ENCODE results near the gene SYT2.
"Not testable (repeated sequence)": the region's sequence is repeated elsewhere in the genome, so short reads cannot be mapped to it uniquely, and the experiment has no call there.

Gene SYT2

GRCh38 chr1:202621446-202621845 is 88.8 kb downstream of the SYT2 start:
- peak in 1 of 4 experiments; percentile 1 for DNase-seq

DNA sequence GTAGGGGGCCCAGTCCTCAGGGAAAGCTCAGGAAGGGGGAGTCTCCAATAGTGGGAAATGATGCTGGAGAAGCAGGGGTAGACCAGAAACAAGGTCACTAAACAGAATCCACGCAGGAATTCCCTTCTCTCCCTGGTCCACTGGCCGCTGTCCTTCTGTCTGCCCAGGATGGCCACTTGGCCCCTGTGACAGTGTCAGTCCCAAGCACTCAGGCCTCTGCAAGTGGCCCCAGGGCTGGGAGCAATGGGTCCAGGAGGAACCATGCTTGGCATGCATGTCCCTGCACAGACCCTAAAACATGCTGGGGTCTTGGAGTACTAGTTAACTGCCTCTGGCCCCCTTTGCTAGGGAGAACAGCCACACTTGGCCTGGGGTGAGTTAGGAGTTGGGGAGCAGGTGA is 90.2 kb downstream of the SYT2 start:
- not testable (repeated sequence) for DNase-seq

GRCh38 chr1:202619505-202619904 is 90.7 kb downstream of the SYT2 start:
- DNase-seq: no peak

GRCh38 chr1:202619012-202619411 is 91.2 kb downstream of the SYT2 start:
- not testable (repeated sequence) for DNase-seq

DNA sequence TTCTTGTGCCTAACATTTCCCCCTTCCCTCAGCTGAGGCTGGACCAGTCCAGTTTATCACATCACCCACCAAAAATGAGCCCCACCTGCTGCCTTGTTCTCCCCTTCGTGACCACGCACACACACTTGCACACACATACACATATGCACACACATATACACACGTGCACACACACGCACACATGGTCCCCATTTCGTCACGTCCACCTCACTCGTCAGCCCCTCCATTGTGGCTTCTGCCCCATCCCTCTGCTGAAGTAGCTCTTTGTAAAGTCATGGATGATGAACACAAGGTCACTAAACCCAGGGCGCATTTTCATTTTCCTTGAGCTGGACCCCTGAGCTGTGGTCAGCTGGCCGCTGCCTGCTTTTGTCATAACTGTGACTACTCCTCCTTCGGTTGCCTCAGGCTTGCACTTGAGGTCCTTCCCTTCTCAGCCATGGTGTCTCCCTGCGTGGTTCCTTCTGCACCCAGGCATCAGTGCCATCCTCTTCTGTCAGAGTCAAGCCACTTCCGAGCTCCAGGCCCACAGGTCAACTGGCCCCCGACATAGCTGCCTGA is 93.8 kb downstream of the SYT2 start:
- peak; percentile 21 to 55 (median 46) for DNase-seq

- DNase-seq: peak; percentile 88 to 96 (median 93)
These were observed 94.5 kb downstream of the SYT2 start for GRCh38 chr1:202615501-202616354.

DNA sequence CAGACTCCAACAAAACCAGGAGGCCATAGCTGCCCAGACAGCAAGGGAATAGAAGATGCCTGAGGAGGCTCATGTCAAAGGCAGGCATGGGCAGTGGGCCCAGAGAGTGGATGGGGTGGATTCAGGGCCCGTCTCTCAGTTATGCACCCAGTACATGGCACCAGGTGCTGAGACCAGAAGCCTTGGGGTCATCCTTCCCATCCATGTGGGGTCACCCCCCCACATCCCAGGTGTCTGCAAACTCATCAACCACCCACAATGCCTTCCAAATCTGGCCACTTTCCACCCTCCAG is 95.1 kb downstream of the SYT2 start:
- not testable (repeated sequence) for DNase-seq

- peak; percentile 19 to 40 (median 39) for DNase-seq
These were observed 95.7 kb downstream of the SYT2 start for GRCh38 chr1:202614363-202615207.

DNA sequence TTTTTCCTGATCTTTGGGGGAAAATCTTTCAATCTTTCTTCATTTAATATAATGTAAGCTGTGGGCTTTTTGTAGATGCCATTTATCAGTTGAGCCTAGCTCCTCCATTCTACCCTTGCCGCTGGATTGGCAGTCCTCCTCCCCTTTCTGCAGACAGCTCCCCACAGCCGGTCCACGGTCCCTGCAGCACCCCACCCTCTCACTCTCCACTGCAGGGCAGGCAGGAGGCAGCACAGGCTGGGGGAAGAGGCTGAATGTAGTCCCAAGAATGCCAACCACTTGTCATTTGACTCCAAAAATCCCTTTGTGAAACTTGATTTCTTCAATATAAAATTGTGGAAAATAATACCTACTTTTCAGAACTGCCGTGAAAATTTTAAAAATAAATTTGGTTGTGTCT is 96.7 kb downstream of the SYT2 start:
- DNase-seq: no peak

- DNase-seq: not testable (repeated sequence)
These were observed 98.2 kb downstream of the SYT2 start for GRCh38 chr1:202612036-202612435.

DNA sequence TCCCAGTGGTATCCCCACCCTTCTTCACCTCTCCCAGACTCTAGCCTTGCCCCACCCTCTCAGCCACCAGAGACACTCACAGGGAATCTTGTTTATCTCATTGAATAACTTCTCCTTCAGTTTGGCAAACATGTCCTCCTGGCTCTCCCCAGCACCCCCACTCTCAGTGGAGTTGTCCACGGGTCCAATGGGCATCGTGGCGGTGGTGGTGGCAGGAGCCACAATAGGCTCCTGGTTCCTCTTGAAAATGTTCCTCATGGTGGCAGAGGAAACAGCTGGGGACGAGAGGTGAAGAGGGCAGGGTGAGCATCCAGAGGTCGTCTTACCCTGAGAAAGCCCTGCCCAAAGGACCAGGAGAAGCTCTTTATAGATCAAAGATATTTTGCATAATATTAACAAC is 104.7 kb downstream of the SYT2 start:
- no peak for DNase-seq

DNA sequence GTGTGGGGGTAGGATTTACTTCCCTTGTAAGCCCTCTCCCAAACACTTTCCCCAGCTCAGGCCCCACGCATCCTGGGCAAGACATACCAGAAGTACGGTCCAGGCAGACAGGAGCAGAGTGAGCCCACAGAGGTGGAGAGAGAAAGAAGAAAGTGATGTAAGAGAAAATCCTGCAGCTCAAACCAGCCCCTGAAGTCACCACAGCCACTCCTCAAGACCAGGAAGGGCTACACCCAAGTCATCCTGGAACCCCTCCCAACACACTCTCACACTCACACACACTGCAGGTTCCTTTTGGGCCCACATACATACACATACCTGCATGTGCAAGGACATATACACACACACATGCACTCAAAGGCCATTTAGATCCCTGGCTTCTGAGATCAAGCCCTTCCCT is 106.8 kb downstream of the SYT2 start:
- DNase-seq: no peak

- DNase-seq: no peak
These were observed 109.7 kb downstream of the SYT2 start for GRCh38 chr1:202600432-202601041.

- DNase-seq: peak; percentile 49 to 80 (median 74)
These were observed 110.4 kb downstream of the SYT2 start for GRCh38 chr1:202599669-202600431.

GRCh38 chr1:202597090-202597761 is 113.0 kb downstream of the SYT2 start:
- no peak for DNase-seq

DNA sequence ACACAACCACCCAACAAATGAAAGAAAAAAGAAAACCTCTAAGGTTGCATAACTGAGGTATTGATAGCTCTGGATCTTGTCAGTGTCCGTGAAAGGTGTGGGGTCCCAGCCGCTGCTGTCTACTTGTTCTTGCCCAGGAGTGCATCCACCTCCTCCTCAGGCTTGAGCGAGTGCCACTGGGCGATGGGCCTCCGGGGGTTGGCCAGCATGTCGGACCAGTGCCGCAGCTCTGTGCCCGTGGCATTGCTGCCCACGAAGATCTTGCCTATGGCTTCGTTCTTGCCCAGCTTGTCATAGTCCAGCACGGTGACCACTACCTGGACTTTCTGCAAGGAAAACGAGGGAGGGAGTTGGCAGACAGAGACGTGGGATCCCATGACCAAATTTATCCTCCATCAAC is 113.6 kb downstream of the SYT2 start:
- DNase-seq: no peak

DNA sequence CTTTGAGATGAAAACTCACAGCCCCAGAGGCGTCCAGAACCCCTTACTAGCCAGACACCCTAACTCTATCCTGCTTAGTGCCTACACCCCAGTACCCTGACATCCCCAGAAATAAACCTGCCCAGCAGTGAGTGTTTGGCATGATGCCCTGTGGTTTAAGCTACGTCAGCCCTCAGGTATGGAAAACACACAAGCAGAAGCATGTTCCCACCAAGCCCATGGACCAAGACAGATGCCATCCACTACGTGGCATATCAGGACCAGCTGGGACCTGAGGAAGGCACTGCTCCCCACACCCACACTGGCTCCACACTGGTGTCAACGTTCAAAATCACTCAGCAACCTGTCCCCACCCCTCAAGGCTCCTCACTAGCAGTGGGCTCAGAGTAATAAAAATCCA is 116.4 kb downstream of the SYT2 start:
- no peak for DNase-seq

DNA sequence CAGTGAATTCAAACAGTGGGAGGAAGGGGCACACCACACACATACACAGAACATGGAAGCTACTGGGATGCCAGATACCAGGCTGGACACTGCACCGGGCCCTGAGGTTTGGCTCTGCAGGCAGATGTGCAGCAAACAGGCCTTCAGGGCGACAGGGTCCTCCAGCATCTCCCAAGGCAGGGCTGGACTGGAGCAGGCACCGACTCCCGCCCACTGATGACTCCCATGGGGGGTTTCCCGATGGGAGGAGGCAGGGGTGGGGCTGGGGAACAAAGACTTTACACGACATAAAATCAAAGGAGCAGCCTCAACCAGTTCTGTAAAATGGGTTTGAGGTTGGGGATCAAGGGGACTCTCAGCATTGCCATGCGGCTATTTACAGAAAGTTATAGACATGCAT is 118.1 kb downstream of the SYT2 start:
- DNase-seq: no peak

GRCh38 chr1:202591515-202591914 is 118.7 kb downstream of the SYT2 start:
- no peak for DNase-seq

DNA sequence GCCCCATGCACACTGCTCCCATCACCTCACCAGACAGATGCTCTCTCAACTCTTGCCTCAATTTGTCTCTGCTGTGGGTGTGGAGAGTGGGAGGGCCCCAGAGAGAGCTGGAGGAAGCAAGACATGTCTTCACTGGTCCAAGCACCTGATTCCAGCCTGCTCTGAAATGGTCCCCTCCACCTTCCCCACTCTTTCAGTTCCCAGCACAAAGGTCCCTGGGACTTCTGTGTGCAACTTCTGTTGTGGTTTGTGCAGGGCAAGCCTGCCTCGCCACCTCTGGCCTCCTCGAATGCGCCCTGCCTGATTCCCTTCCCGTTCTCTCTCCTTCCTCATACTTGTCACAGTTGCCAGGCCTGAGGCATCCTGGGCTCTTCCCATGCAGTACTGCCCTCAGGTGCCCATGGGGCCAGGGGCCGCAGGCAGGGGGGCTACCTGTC is 119.3 kb downstream of the SYT2 start:
- peak in 3 of 4 experiments; percentile 22 to 51 (median 46) for DNase-seq

DNA sequence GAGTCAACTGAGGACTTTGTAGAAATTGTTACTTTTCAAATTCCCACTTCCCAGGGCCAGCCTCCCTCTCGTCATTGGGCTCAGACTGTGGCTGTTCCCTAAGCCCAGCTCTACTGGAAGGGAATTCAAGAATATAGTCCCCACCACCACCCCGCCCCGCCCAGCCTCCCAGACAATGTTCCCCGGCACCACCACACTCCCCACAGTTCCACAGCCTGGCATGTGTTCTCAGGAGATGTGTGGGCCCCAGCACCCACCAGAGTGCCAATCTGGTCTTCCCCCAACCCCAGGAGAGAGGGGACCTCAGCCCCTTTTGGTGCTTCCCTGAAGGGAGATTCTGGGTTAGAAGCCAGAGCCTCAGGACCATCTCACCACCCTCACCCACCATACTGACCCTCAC is 120.1 kb downstream of the SYT2 start:
- no peak for DNase-seq

Measured in suppressor macrophage (primary cell).